ENCODE results near the gene RMC1. TPM values are rescaled to one million over a fixed set of nuclear protein-coding genes. Genes with fewer than 3 reads are reported as not detected.

RMC1 gene
- total RNA-seq, 4 donors from 2014 or later = 18.1 to 25.1 (median 21.7) TPM

GRCh38 chr18:23459530-23459921, 43.8 kb upstream of the RMC1 start:
- no peak for DNase-seq
- Histone ChIP-seq H3K9me3 (no peaks in the 10 kb centered on the region), H3K27me3 (no peaks in the 10 kb centered on the region), H3K4me3 (replicated peaks in 1 of 3) (no peak overlapping the region), H3K4me1 (peaks cover 40 to 55% of the 10 kb centered on the region in 2 donors), H3K27ac (no peak overlapping the region), H3K36me3 (peaks cover 16 to 23% of the 10 kb centered on the region in 2 donors)
- 88 to 92% methylated on average over 7 of the region's 7 CpGs for WGBS, 2 donors
- intact Hi-C loops (cut with DNase I) = loop anchor here (10.0 kb wide), 1 partner anchor 45 kb away; the partner anchor contains the start of gene RMC1
- no peak for TF ChIP-seq POLR2A (IDR thresholded peaks at IDR 0.05)
- TF ChIP-seq CTCF (IDR thresholded peaks at IDR 0.05) = no peak

GRCh38 chr18:23460285-23461273, 42.7 kb upstream of the RMC1 start:
- intact Hi-C loops (cut with DNase I) = no loop called here
- WGBS, 2 donors = 85 to 89% methylated on average over 2 of the region's 2 CpGs
- no peaks in the 10 kb centered on the region for H3K27me3 ChIP-seq
- TF ChIP-seq CTCF (IDR thresholded peaks at IDR 0.05) = no peak
- TF ChIP-seq POLR2A (IDR thresholded peaks at IDR 0.05) = no peak
- no peaks in the 10 kb centered on the region for H3K9me3 ChIP-seq
- H3K4me3 ChIP-seq (replicated peaks in 1 of 3) = no peak overlapping the region
- no peak for DNase-seq
- peak overlapping the region in 1 of 3 donors; percentile 22 for H3K27ac ChIP-seq
- H3K4me1 ChIP-seq = peaks cover 38 to 48% of the 10 kb centered on the region in 2 donors
- H3K36me3 ChIP-seq = peaks cover 26 to 29% of the 10 kb centered on the region in 2 donors

GRCh38 chr18:23462876-23463275, 40.4 kb upstream of the RMC1 start:
- WGBS, 2 donors = 86 to 89% methylated on average over 2 of the region's 2 CpGs
- Histone ChIP-seq H3K4me3 (replicated peaks in 1 of 3) (no peak overlapping the region), H3K9me3 (no peaks in the 10 kb centered on the region), H3K36me3 (peaks cover 43 to 50% of the 10 kb centered on the region in 2 donors), H3K27me3 (no peaks in the 10 kb centered on the region), H3K4me1 (peaks cover 25 to 39% of the 10 kb centered on the region in 2 donors), H3K27ac (no peak overlapping the region)
- intact Hi-C loops (cut with DNase I) = no loop called here
- TF ChIP-seq CTCF (IDR thresholded peaks at IDR 0.05) = no peak
- TF ChIP-seq POLR2A (IDR thresholded peaks at IDR 0.05) = no peak
- no peak for DNase-seq

- H3K27me3 ChIP-seq = no peaks in the 10 kb centered on the region
- no peak for DNase-seq
- peaks cover 66 to 77% of the 10 kb centered on the region in 2 donors for H3K36me3 ChIP-seq
- H3K4me1 ChIP-seq = no peaks in the 10 kb centered on the region
- H3K4me3 ChIP-seq (replicated peaks in 1 of 3) = no peak overlapping the region
- TF ChIP-seq CTCF (IDR thresholded peaks at IDR 0.05) = no peak
- no peak for TF ChIP-seq POLR2A (IDR thresholded peaks at IDR 0.05)
- WGBS, 2 donors = 85 to 91% methylated on average over 3 of the region's 3 CpGs
- intact Hi-C loops (cut with DNase I) = no loop called here
- no peak overlapping the region for H3K27ac ChIP-seq
- no peaks in the 10 kb centered on the region for H3K9me3 ChIP-seq
These were observed 34.4 kb upstream of the RMC1 start for GRCh38 chr18:23468753-23469459.
